GM19238 (cell line): ENCODE data around the gene MBIP.

ENCODE experiments used
- DNase-seq: peaks from one replicate; pipeline ENCODE4 v3.0.0; 2011; ENCODE audit warnings: low spot score; ENCODE audit not compliant: insufficient read length

MBIP gene

DNA sequence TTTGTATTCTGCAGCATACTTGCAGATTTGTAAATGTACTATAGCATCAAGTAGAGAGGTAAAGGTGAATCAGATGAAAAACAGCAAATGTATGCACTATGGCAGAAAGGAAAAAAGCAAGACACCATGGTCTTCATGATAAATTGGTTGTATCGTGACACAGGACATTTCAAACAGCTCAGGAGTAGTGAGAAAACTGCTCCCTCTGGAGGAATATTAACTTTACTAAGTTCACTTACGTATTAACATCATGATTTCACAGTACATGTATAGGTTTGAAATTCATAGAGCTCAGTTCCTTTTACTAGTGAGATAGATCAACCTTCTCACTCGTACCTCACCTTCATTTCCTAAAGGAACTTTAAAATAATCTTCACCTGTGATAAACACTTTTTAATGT, 6.5 kb downstream of the MBIP start:
- DNase-seq: no peak

DNA sequence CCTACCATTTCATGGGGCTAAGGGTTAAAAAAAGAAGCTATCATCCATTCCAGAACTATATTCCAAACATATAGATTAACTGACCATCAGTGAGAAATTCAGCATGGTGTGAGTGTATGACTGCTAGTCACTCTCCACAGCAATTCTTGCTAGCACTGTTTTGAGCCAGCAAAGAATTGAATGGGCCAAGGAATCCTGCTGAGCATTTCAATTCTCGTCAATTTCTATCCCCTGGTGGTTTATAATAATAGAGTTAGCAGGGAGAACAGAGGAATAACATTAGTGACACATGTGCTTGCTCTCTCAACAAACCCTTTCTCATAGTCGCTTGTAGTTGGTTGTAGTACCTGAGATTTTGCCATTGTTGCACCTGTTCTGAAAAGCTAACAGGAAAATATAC, 7.2 kb downstream of the MBIP start:
- no peak for DNase-seq

DNA sequence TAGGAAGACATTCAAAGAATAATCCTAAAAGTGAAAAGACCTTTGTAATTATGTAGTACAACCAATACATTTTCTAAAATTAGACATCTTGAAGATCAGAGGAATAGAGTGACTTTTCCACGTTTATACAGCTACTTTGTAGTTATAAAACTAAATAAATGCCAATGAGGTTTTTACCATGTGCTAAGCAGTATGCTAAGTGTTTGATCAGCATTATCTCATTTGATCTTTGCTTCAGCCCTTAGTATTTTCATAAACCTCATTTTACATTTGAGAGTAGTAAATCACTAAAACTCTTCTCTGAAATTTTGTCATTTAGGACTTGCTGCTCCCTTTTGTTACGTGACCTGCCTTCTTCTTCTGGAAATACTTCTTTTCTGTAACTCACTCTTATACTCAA, 13.6 kb downstream of the MBIP start:
- DNase-seq: no peak

DNA sequence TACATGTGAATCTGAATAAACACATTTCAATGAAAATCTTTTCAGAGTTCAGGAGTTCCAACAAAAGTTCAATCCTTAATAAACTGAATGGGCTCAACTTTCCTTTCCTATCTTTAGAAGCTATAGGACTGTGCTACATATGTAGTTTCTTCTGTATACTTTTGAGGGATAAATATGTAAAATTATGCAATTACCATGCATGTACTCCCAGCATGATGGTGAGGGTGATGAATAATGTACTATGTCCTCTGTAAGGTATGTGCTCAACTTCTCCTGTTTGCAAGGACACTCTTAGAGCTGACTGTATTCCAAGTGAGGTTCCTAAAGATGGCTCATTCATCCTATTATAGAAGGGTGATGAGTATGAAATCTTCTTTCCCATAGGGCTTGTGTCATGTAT, 15.5 kb downstream of the MBIP start:
- no peak for DNase-seq

DNA sequence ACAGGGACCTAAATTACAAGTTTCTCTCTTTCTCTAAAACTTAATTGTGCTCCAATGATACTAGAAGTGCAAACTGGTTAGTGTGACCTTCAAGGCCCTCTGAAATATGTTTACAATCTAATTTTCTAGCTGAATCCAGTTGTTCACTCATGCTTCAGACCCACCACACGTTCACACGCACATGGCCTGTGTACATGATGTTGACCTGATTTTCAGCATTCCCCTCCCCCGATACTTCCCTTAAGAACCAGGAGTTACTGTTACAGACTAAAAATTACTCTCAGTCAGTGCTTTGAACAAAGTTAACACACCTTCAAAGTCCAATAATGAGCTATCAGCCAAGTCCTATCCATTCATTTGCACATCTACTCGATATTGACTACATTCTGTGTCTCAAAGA, 16.5 kb downstream of the MBIP start:
- no peak for DNase-seq

DNA sequence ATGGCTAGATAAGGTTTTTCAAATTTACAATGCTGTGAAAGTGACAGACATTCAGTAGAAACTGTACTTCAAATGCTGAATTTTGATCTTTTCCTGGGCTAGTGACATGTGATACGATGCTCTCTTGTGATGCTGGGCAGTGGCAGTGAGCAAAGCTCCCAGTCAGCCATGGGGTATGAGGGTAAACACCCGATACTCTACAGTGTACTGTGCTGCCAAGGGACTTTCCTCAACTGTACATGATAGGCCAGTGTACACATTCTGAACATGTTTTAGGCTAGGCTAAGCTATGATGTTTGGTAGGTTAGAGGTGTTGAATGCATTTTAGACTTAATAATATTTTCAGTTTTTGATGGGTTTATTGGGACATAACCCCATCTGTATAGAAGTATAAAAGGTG, 17.6 kb downstream of the MBIP start:
- no peak for DNase-seq

DNA sequence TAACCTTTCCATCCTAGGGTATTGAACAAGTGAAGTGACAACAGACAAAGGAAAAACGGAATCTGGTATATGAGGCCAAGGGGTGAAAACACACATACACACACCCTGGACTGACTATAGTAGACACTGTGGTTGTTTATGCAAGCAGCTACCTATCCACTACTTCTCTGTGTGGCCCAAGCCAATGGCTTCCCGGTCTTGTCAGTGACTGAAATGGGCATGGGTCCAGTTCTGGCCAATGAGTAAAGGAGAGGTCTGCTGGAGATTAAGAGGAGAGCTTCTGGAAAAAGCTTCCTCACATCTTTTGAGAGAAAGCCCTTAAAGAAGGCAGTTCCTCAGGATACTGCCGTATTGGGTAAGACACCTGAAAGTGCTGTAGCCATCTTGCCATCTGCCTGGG, 19.3 kb downstream of the MBIP start:
- DNase-seq: no peak

DNA sequence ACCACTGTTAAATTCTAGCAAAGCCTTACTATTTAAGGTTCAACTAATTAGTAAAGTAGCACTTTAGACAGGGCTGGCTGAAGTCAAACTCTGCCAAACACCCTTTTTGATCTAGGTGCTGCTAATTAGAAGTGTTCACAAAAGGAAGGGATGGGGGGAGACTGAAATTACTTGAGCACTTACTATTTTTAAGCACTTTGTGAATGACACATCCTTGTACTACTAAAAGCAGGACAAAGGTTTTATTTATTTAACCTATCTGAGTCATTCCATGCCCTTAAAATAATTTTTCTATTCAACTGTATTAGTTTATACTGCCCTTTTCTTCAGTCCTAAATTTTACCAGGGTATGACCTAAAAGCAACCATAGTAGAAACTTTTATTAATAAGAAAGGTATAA, 20.1 kb downstream of the MBIP start:
- no peak for DNase-seq

DNA sequence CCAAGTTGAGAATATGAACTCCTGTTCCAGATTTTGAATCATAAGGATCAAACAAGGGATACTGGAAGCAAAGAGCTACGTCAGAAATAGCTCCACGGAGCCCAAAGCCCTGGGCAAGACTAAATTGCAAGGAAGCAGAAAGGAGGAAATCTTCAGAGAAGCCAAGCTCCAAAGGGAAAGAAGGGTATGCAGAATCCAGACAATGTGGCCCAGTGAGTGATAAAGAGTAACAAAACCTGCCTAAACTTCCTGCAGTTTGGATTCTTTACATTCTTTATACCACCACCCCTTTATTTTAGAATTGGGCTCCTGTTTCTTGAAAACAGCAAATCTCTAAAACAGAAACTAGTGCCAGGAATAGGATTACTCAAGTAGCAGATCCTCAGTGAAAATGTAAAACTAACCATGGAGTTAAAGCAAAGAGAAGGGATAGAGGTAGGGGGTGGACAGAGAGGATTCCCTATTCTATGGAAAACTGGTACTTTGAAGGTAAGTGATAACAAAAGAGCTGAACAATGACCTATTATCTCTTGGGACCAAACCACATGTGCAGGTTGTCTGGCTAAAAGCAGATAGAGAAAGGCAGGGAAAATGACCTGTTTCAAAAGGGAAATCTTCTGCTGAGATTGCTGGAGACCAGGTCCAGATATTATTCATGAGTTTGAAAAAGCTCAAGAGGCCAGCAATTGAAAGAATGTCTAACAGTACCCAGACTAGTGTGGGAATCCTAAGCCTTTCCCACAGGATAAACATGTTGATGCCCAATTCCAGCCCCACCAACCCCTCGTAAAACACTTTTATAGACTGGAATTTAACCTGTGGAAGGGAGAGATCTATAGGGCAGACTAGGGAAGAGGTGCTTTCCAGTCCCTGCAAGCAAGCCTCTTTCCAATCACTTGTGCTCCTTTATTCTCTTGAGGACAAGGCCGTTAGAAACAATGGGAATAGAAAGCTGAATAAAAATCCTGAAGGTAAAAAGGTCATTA, 24.5 kb downstream of the MBIP start:
- no peak for DNase-seq

DNA sequence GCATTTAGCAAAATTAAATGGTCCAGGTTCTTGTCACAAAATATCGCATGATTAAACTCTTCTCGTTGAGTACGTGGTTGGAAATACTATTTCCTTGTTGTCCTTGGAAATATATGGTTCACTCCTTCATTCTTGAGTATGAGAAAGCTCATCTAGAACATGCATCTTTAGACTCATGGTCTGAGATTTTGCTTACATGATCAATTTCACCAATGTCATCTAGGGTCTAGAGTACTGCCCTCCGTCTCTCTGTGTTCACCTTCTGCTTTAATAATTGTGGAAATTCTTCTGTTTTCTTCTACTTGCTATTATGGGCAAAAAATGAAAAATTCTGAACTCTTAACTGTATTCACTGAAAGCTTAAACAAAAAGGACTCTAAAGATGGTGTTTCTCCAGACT, 25.9 kb downstream of the MBIP start:
- DNase-seq: no peak

DNA sequence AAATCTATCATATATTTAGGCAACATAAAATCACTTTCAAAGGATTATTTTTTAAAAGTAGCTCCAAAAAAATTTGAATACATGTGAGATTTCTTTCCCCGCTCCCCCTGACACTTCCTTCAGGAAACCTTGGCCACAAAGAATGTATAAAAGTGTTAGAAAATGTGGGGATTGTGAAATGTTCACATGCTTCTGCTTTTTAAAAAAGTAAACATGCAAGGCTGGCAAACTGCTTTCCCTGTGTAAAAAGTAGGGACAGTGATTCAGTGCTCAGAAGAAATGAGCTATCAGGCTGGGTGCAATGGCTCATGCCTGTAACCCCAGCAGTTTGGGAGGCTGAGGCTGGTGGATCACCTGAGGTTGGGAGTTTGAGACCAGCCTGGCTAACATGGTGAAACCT, 26.6 kb downstream of the MBIP start:
- DNase-seq: no peak

DNA sequence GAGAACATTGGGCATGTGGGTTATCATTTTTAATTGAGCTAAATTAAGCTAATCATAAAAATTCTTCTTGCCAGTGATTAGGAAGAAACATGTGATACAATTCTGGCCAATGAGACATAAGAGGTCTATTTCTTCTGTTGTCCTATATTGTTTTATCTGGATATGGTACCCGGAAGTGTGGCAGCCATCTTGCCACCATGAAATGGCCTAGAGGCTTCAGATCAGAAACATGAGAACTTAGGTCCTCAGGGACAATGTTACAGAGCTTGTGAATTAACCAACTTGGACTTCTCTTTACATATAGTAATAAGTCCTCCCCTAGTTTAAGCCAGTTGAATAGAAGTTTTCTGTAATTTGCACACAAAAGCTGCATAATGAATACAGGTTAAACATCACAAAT, 30.5 kb downstream of the MBIP start:
- DNase-seq: no peak

DNA sequence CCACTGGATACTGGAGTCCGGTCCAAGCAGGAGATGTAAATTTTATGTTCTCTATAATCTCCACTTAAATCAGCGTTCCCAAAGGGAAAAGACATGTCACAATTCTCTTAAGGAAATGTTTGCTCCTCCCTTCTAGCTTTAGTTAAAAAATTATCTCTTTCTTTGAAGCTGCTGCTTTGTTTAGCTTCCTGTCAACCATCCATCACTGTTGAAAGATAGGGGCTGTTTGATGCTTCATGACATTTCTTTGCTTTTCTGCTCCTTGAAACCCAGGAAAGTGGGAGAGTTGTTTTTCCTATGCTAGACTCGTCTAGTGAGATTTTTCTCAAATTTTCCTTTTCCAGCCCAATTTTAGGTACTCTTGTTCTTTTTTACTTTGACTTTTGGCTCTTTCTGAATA, 31.9 kb downstream of the MBIP start:
- no peak for DNase-seq

DNA sequence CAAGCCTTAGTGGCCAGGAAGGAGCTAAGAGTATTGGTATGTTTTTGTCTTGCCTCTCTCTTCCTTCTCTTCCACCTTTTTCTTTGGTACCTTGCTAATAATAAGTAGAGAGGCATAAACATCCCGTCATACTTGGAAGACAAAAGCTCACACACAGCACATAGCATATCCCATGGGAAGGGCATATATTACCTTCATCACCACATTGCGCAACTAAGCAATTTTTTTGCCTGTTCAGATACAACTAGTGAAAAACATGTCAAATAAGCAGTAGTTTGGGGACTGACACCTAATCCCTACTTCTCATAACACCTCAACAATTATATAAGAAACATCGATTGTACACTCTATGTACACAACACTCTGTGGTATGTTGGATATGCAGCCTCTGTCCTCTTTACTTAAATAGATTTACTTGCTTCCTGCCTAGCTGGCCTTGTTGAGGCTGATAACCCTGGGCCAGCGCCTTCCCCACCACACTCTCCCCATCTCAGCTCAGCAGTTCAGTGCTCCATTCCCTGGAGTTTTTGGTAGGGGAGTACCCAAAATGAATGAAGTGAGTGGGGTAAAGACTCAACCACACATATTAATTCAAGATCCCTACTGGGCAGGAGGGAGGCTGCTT, 35.4 kb downstream of the MBIP start:
- no peak for DNase-seq

DNA sequence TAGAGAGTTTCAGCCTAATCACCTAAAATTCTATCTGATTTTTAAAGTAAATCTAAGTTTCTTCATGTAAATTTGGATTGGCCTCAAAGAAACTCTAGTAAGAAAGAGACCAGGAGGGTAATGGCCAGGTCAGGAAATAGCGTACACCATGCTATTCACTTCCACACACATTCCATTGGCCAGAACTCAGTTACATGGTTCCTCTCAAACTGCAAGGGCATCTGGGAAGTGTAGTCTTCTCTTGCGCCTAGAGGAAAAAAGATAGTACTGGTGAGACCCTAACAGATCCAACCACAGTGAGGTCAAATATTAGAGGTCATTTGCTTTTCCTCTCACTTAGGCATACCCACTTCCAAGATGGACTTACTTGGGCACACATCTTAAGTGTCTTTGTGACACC, 39.1 kb downstream of the MBIP start:
- DNase-seq: no peak

DNA sequence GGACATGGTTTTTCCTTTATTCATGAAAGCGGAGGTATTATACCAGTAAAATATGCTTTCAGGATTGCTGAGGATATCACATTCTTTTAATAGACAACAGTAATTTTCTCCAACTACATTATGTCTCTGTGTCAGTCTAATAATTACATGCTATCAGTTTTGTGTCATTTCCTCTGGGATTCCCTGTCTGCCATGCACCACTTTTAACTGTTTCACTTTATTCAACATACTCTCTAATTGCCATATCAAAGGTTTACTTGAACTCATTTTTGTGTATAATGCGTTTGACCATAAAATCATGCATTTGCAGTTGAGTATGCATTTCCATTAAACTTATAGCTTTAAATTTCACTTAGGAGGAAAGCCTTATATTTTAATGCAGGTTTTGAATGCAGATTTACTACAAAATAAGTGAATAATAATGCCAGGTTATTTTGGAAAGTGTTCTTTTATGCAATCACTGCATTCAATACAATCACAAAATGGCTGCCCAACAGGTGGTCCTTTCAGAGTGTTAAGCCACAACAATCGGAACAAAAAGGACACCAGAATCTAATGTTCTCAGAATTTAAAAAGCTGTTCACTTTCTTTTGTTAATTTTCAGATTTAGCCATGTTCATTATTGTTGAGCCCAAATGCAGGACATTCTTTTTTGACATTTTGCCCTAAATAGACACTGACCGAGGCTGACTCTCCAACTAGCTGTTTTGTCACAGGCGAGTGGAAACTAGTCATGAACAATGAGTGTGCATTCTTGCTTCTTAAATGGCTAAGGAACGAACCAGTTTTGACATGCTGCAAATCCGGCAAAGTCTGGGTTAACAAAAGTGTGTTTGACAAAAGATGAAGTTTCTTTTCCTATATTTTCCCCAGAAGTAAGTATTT, 40.9 kb downstream of the MBIP start:
- no peak for DNase-seq

DNA sequence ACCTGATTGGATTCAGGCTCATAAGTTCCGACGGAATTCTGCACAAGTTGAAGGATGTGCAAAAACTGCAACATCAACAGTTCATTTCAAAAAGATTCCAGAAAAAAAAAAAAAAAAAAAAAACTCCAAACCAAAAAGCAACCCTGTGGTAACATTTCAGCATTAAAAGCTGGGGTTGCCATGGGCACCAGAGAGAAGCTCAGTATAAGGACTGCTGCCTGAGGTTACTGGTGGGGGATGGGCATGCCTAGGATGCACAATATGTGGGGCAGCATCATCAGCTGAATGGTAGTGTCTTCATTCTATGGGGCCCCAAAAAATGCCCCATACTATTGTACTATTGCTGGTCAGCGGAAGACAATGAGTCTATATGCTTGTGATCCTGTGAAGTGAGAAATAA, 44.7 kb downstream of the MBIP start:
- no peak for DNase-seq

DNA sequence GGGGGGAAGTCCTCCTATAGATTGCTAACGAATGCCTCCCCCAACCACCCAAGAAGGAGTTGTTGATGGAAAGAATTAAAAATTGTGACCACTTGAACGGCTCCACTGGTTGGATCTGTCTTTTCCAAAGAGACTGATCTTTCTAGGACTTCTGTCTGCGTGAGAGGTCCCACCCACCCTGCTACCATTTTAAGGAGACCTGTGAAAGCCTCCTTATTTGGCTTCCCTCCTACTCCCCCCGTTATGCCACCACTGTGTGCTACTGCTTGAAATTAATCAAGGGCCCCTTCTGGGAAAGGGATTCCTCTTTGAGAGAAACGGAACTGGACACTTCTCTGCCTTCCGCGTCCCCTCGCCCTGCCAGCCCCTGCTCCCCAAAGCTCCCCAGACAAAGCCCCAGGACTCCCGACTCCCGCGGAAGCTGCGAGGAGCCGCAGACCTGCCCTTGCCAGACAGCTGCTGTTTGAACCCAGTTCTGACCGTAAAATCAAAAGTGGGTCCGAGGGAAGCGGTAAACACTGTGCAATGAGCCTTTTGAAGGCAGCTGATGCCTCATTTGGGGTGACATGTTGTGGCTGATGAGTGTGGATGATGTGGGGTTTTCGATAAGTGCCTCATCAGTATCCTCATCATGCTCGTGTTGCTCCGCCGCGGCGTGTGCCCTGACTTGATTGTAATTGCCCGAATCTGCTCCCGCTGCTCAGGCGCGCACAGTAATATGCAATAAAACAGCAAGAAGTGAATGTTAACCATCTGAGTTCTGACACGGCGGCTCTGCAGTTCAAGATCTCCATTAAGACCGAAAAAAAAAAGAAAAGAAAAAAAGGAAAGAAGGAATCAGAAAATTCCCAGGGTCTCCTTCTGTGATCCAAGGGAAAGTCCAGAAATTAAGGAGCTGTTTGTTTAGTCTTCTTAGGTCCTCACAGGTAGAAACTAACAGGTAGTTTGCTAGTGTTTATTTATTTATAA, 48.2 kb downstream of the MBIP start:
- DNase-seq: no peak

DNA sequence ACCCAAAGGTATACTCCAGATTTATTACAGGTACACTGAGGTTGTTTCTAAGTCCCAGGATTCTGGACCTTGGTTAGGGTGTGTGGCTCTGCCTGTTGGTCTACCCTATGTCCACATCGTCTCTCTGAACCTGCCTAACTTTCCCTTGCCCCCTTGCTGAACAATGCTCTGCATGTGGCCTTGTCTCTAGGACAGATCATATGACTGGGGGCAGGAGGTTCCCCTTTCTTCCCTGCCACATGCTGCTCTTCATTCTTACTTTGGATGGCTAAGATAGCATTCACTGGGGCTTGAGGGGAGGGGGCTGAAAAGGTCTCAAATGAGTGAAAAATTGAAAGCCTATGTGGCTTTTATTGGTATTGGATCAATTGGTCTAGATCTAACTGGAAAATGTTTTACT, 49.2 kb downstream of the MBIP start:
- no peak for DNase-seq

DNA sequence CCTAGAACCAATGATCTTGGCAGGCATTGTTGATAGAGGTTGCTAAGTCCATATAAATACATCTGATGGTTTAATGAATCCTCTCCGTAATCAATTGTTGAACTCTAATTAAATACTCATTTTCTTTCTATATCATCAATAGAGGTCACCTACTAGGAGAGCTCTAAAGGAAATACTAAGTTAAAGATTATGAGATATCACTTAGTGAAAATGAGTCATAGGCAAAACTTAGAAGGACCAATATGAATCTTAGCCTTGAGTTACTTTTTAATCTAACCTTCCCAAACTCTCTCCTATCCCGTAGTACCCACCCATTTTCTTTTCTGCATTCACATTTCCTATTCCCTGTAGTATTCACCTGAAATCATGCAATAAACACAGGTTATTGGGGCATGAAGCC, 50.2 kb downstream of the MBIP start:
- DNase-seq: no peak

DNA sequence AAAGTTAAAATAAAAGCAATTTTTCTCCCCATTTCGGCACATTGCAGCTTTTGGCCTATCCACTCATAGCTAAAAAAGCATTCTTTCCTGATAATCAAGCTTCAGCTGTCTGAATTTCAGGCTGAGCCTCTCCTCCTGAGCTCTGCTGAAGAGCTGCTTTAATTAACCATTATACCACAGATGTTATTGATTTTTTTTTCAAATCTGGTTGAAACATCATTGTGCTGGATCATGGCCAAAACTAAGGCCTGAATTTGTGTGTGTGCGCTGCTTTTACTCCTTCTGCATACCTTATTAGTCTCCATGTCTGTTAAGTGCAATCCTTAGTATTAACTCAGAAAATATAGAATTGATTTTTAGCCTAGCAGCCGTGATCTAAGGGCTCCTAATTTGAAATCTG, 52.3 kb downstream of the MBIP start:
- DNase-seq: no peak
